MM.1S (cell line): ENCODE measurements around the gene FGFR2.
A peak's percentile ranks its signal among the peaks of the same experiment; 100 is the strongest.

Source experiments
- DNase-seq: peaks from one replicate; pipeline ENCODE4 v3.0.0-alpha.2; 2015
- H2AFZ ChIP-seq: fragments of 300-600 bp; sonication (generic); 2 replicates; pipeline ENCODE4 v1.6.0; 2016; ENCODE audit warnings: antibody characterized with exemption, low read length
- H3F3A ChIP-seq: fragments of 300-600 bp; sonication (generic); 2 replicates; pipeline ENCODE4 v1.6.1; 2016; ENCODE audit warnings: mild to moderate bottlenecking, antibody characterized with exemption, low read length, moderate library complexity, mixed read lengths; ENCODE audit not compliant: insufficient read depth
- H3K27ac ChIP-seq: fragments of 300-600 bp; sonication (generic); 2 replicates; pipeline ENCODE4 v1.5.1; 2016; ENCODE audit warnings: mild to moderate bottlenecking, low read length
- H3K27me3 ChIP-seq: fragments of 300-600 bp; sonication (generic); replicated peaks from 2 replicates; pipeline ENCODE4 v1.6.0; 2016; ENCODE audit warnings: low read length; ENCODE audit not compliant: insufficient read depth
- H3K36me3 ChIP-seq: fragments of 300-600 bp; sonication (generic); replicated peaks from 2 replicates; pipeline ENCODE4 v1.6.1; 2016; ENCODE audit warnings: mild to moderate bottlenecking, low read length, mixed read lengths; ENCODE audit not compliant: insufficient read depth
- H3K4me1 ChIP-seq: fragments of 300-600 bp; sonication (generic); 2 replicates; pipeline ENCODE4 v1.6.1; 2016; ENCODE audit warnings: low read length, mixed read lengths
- H3K4me2 ChIP-seq: fragments of 300-600 bp; sonication (generic); 2 replicates; pipeline ENCODE4 v1.6.0; 2016; ENCODE audit warnings: low read depth, low read length
- H3K4me3 ChIP-seq: fragments of 300-600 bp; sonication (generic); 2 replicates; pipeline ENCODE4 v1.5.1; 2016; ENCODE audit warnings: low read length, mixed read lengths
- H3K79me2 ChIP-seq: fragments of 300-600 bp; sonication (generic); 2 replicates; pipeline ENCODE4 v1.6.1; 2016; ENCODE audit warnings: mixed run types, low read length, mixed read lengths
- H3K9ac ChIP-seq: fragments of 300-600 bp; sonication (generic); 2 replicates; pipeline ENCODE4 v1.6.1; 2016; ENCODE audit warnings: low read length, mixed read lengths
- H3K9me2 ChIP-seq: fragments of 300-600 bp; sonication (generic); replicated peaks from 2 replicates; pipeline ENCODE4 v1.6.1; 2016; ENCODE audit warnings: mild to moderate bottlenecking, low read length, mixed read lengths; ENCODE audit not compliant: insufficient read depth
- H3K9me3 ChIP-seq: fragments of 300-600 bp; sonication (generic); replicated peaks from 2 replicates; pipeline ENCODE4 v1.6.1; 2016; ENCODE audit warnings: mild to moderate bottlenecking, low read length, mixed read lengths; ENCODE audit not compliant: insufficient read depth
- H4K20me1 ChIP-seq: fragments of 300-600 bp; sonication (generic); 2 replicates; pipeline ENCODE4 v1.6.1; 2016; ENCODE audit warnings: mild to moderate bottlenecking, low read length, moderate library complexity, mixed read lengths; ENCODE audit not compliant: insufficient read depth
- EZH2 ChIP-seq: fragments of 300-600 bp; sonication (generic); optimal IDR thresholded peaks from 2 replicates; pipeline ENCODE3; 2017; ENCODE audit warnings: low read depth, mild to moderate bottlenecking, antibody characterized with exemption, low read length, mixed read lengths
- EZH2phosphoT487 ChIP-seq: fragments of 300-600 bp; sonication (generic); IDR thresholded peaks from 2 replicates; pipeline ENCODE4 v1.6.1; 2018; ENCODE audit warnings: antibody characterized with exemption, low read length
- TF ChIP-seq, protein P1 (sequence below): fragments of 300-600 bp; sonication (generic); IDR thresholded peaks from 2 replicates; pipeline ENCODE4 v1.5.1; 2016; ENCODE audit warnings: antibody characterized with exemption, low read length, mixed read lengths

The FGFR2 gene

GRCh38 chr10:121526135-121526790 lies 72.0 kb downstream of the FGFR2 start:
- no peak overlapping the region for H3K9ac ChIP-seq
- H3K27me3 ChIP-seq = no peaks in the 10 kb centered on the region
- DNase-seq = no peak
- peak overlapping the region; percentile 36; the same call in 1 of the 2 replicates for H3K4me2 ChIP-seq
- H3K9me3 ChIP-seq = no peaks in the 10 kb centered on the region
- H2AFZ ChIP-seq = peak overlapping the region; percentile 40
- no peaks in the 10 kb centered on the region for H3K79me2 ChIP-seq
- TF ChIP-seq EZH2 (no peak), EZH2phosphoT487 (no peak)
- TF ChIP-seq, protein P1, sequence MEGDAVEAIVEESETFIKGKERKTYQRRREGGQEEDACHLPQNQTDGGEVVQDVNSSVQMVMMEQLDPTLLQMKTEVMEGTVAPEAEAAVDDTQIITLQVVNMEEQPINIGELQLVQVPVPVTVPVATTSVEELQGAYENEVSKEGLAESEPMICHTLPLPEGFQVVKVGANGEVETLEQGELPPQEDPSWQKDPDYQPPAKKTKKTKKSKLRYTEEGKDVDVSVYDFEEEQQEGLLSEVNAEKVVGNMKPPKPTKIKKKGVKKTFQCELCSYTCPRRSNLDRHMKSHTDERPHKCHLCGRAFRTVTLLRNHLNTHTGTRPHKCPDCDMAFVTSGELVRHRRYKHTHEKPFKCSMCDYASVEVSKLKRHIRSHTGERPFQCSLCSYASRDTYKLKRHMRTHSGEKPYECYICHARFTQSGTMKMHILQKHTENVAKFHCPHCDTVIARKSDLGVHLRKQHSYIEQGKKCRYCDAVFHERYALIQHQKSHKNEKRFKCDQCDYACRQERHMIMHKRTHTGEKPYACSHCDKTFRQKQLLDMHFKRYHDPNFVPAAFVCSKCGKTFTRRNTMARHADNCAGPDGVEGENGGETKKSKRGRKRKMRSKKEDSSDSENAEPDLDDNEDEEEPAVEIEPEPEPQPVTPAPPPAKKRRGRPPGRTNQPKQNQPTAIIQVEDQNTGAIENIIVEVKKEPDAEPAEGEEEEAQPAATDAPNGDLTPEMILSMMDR = no peak
- H3K4me3 ChIP-seq = no peak overlapping the region
- H4K20me1 ChIP-seq = no peaks in the 10 kb centered on the region
- no peaks in the 10 kb centered on the region for H3K36me3 ChIP-seq
- H3K9me2 ChIP-seq = no peaks in the 10 kb centered on the region
- H3K27ac ChIP-seq = peak overlapping the region; percentile 25; the same call in 1 of the 2 replicates
- H3K4me1 ChIP-seq = 0 out of 2 replicates have a peak, but pooled peaks cover 4% of the 10 kb centered on the region
- no peaks in the 10 kb centered on the region for H3F3A ChIP-seq

- Histone ChIP-seq H3K79me2 (no peaks in the 10 kb centered on the region), H4K20me1 (no peaks in the 10 kb centered on the region), H3K4me1 (0 out of 2 replicates have a peak, but pooled peaks cover 4% of the 10 kb centered on the region), H3K36me3 (no peaks in the 10 kb centered on the region), H3K27me3 (no peaks in the 10 kb centered on the region), H3K9ac (no peak overlapping the region), H3K9me2 (no peaks in the 10 kb centered on the region), H3K4me3 (no peak overlapping the region), H3K4me2 (no peak overlapping the region), H3F3A (no peaks in the 10 kb centered on the region), H3K9me3 (no peaks in the 10 kb centered on the region), H3K27ac (no peak overlapping the region), H2AFZ (no peak overlapping the region)
- DNase-seq = no peak
- TF ChIP-seq EZH2phosphoT487 (no peak), EZH2 (no peak)
- TF ChIP-seq, protein P1 = no peak
Measured at GRCh38 chr10:121525251-121526134, 72.8 kb downstream of the FGFR2 start.

- Histone ChIP-seq H3F3A (no peaks in the 10 kb centered on the region), H3K9me2 (no peaks in the 10 kb centered on the region), H3K9me3 (no peaks in the 10 kb centered on the region), H3K27me3 (no peaks in the 10 kb centered on the region), H4K20me1 (no peaks in the 10 kb centered on the region), H3K4me2 (no peak overlapping the region), H3K79me2 (no peaks in the 10 kb centered on the region), H3K4me3 (no peak overlapping the region), H3K27ac (no peak overlapping the region), H3K4me1 (0 out of 2 replicates have a peak, but pooled peaks cover 4% of the 10 kb centered on the region), H3K36me3 (no peaks in the 10 kb centered on the region), H2AFZ (no peak overlapping the region), H3K9ac (no peak overlapping the region)
- TF ChIP-seq EZH2phosphoT487 (no peak), EZH2 (no peak)
- TF ChIP-seq, protein P1 = no peak
- DNase-seq = no peak
Measured at GRCh38 chr10:121524157-121524817, 74.0 kb downstream of the FGFR2 start.
